ENCODE measurements around the gene ANTXR1. TPM values are rescaled to one million over a fixed set of nuclear protein-coding genes. Genes with fewer than 3 reads are reported as not detected.

ANTXR1 gene
- total RNA-seq, 1 donor from 2014 or later = 61.1 TPM

GRCh38 chr2:69200107-69200520 lies 187.1 kb downstream of the ANTXR1 start:
- H3K36me3 Mint-ChIP-seq (ENCODE audit: low read depth) = peaks cover 17% of the 10 kb centered on the region
- H3K27ac Mint-ChIP-seq (ENCODE audit: unreplicated experiment) = no peak overlapping the region
- no peaks in the 10 kb centered on the region for H3K9me3 Mint-ChIP-seq
- TF ChIP-seq CTCF (conservative IDR thresholded peaks at IDR 0.05) = no peak
- H3K4me1 Mint-ChIP-seq = no peaks in the 10 kb centered on the region
- no peak for DNase-seq (ENCODE audit: low read depth, low spot score)
- H3K4me3 Mint-ChIP-seq = no peak overlapping the region
- H3K27me3 Mint-ChIP-seq (ENCODE audit: low read depth) = peaks cover 15% of the 10 kb centered on the region

- no peak for TF ChIP-seq CTCF (conservative IDR thresholded peaks at IDR 0.05)
- Mint-ChIP-seq H3K9me3 (no peaks in the 10 kb centered on the region), H3K27ac (ENCODE audit: unreplicated experiment) (no peak overlapping the region), H3K27me3 (ENCODE audit: low read depth) (peaks cover 20% of the 10 kb centered on the region), H3K4me3 (no peak overlapping the region), H3K4me1 (no peaks in the 10 kb centered on the region), H3K36me3 (ENCODE audit: low read depth) (peaks cover 18% of the 10 kb centered on the region)
- DNase-seq (ENCODE audit: low read depth, low spot score) = no peak
These were observed 188.3 kb downstream of the ANTXR1 start for GRCh38 chr2:69201259-69201658.

DNA sequence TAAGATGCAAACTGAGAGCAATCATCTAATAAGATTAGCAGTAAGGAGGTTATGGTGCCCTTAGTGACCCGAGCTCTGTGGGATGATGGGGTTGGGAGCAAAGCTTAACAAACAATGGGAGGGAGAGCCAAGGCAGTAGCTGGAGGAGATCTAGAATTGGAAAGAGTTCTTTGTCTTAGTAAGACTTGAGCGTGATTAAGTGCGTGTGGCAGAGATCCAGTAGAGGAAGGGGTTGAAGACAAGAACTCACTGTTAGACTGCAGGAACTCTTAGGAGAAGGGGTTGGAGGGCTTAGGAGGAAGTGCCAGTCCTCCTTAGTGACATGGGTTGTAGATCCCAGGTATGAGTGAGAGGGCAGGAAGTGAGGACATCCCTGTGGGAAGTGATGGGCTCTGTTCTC lies 189.3 kb downstream of the ANTXR1 start:
- H3K27ac Mint-ChIP-seq (ENCODE audit: unreplicated experiment) = no peak overlapping the region
- H3K27me3 Mint-ChIP-seq (ENCODE audit: low read depth) = peaks cover 30% of the 10 kb centered on the region
- no peak for DNase-seq (ENCODE audit: low read depth, low spot score)
- H3K9me3 Mint-ChIP-seq = peaks cover 3% of the 10 kb centered on the region
- no peaks in the 10 kb centered on the region for H3K4me1 Mint-ChIP-seq
- TF ChIP-seq CTCF (conservative IDR thresholded peaks at IDR 0.05) = no peak
- peaks cover 21% of the 10 kb centered on the region for H3K36me3 Mint-ChIP-seq (ENCODE audit: low read depth)
- H3K4me3 Mint-ChIP-seq = no peak overlapping the region

DNA sequence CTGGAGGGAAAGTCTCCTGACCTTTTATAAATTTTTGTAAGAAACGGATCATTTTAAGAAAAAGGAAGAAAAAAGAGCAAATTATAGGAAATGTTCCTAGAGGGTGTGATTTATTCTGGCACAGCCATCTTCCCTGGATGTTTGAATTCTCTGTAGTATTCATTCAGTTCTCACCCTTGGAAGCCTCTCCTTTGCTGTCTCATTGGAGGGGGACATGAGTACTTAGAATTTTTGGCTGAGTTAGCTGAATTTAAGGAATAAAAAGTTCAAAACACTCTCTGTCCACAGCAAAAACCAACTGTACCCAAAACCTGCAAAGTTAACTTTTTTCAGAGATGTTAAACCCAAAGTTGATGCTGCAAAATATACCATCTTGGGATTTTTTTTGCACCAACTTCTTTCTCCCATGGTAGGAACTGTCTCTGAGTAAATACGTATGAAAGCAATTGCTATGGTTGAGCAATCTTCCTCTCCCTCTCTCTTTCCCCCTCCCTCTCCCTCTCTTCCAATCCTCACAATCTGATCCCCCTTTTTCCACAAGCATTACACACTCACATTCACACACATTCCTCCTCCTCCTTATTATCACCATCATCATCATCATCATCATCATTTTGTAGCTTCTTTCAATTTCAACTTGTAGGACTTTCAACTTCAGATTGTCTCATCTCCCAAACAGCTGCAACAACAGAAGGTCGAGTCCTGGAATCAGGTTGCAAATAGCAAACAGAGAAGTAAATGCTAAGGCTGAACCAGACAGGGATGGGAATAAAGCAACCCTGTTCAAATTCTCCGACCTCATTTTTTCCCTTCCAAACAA lies 190.4 kb downstream of the ANTXR1 start:
- Mint-ChIP-seq H3K36me3 (ENCODE audit: low read depth) (peaks cover 27% of the 10 kb centered on the region), H3K9me3 (peaks cover 6% of the 10 kb centered on the region), H3K4me3 (no peak overlapping the region), H3K27ac (ENCODE audit: unreplicated experiment) (no peak overlapping the region), H3K27me3 (ENCODE audit: low read depth) (peaks cover 40% of the 10 kb centered on the region), H3K4me1 (no peaks in the 10 kb centered on the region)
- DNase-seq (ENCODE audit: low read depth, low spot score) = no peak
- no peak for TF ChIP-seq CTCF (conservative IDR thresholded peaks at IDR 0.05)

GRCh38 chr2:69204654-69205053 lies 191.7 kb downstream of the ANTXR1 start:
- Mint-ChIP-seq H3K27me3 (ENCODE audit: low read depth) (peaks cover 46% of the 10 kb centered on the region), H3K9me3 (peaks cover 6% of the 10 kb centered on the region), H3K36me3 (ENCODE audit: low read depth) (peaks cover 27% of the 10 kb centered on the region), H3K4me3 (no peak overlapping the region), H3K27ac (ENCODE audit: unreplicated experiment) (no peak overlapping the region), H3K4me1 (no peaks in the 10 kb centered on the region)
- no peak for DNase-seq (ENCODE audit: low read depth, low spot score)
- TF ChIP-seq CTCF (conservative IDR thresholded peaks at IDR 0.05) = no peak

All from neural crest cell (in vitro differentiated cells).